NCI-H1417 (cell line): Measurements from ENCODE around the gene SPACA9.

Source experiments
- DNase-seq, 3 experiments: peaks; one replicate each; lab custom pipeline; 2025; lab: John Stamatoyannopoulos, UW

Gene SPACA9

GRCh38 chr9:132894346-132894745 lies 15.6 kb downstream of the SPACA9 start:
- DNase-seq, result no peak

GRCh38 chr9:132894862-132895835 lies 16.5 kb downstream of the SPACA9 start:
- peak in 1 of 3 experiments; percentile 10 for DNase-seq

GRCh38 chr9:132896264-132896663 lies 17.6 kb downstream of the SPACA9 start:
- no peak for DNase-seq

GRCh38 chr9:132896906-132897305 lies 18.2 kb downstream of the SPACA9 start:
- no peak for DNase-seq

GRCh38 chr9:132898051-132898450 lies 19.4 kb downstream of the SPACA9 start:
- no peak for DNase-seq

GRCh38 chr9:132901858-132902831 lies 23.4 kb downstream of the SPACA9 start:
- DNase-seq, result peak; percentile 21 to 88 (median 66)

- DNase-seq, result no peak
Observed at GRCh38 chr9:132903574-132904492, 25.1 kb downstream of the SPACA9 start.

- DNase-seq, result no peak
Observed at GRCh38 chr9:132905726-132906125, 27.0 kb downstream of the SPACA9 start.

GRCh38 chr9:132908635-132909034 lies 29.9 kb downstream of the SPACA9 start:
- DNase-seq, result no peak

- DNase-seq, result no peak
Observed at GRCh38 chr9:132909311-132909710, 30.6 kb downstream of the SPACA9 start.

- no peak for DNase-seq
Observed at GRCh38 chr9:132910376-132910775, 31.7 kb downstream of the SPACA9 start.

GRCh38 chr9:132912131-132912530 lies 33.4 kb downstream of the SPACA9 start:
- no peak for DNase-seq

- no peak for DNase-seq
Observed at GRCh38 chr9:132914924-132915323, 36.2 kb downstream of the SPACA9 start.

- no peak for DNase-seq
Observed at GRCh38 chr9:132919614-132920268, 41.0 kb downstream of the SPACA9 start.

GRCh38 chr9:132923346-132923902 lies 44.7 kb downstream of the SPACA9 start:
- no peak for DNase-seq

- DNase-seq, result no peak
Observed at GRCh38 chr9:132927704-132928103, 49.0 kb downstream of the SPACA9 start.

GRCh38 chr9:132931178-132931735 lies 52.6 kb downstream of the SPACA9 start:
- DNase-seq, result no peak

GRCh38 chr9:132935026-132935425 lies 56.3 kb downstream of the SPACA9 start:
- no peak for DNase-seq

- DNase-seq, result no peak
Observed at GRCh38 chr9:132937463-132937901, 58.8 kb downstream of the SPACA9 start.

- DNase-seq, result no peak
Observed at GRCh38 chr9:132939169-132939568, 60.5 kb downstream of the SPACA9 start.
